OCI-LY7 (cell line): ENCODE measurements around the gene NKAPL. TPM values are rescaled to one million over a fixed set of nuclear protein-coding genes. Genes with fewer than 3 reads are reported as not detected.

Source experiments
- BruUV-seq: library from RNA; stranded (reverse); fragments of 400-500 nt; replicated peaks from 2 replicates; lab custom pipeline; 2021; lab: Mats Ljungman, UMichigan
- CTCF ChIA-PET: fragments of 300-600 bp; sonication (Branson Sonifier 250); formaldehyde crosslinking; loops from one replicate; lab custom pipeline; 2022; ENCODE audit warnings: antibody characterized with exemption; ENCODE audit not compliant: unreplicated experiment; lab: Charles Lee
- POLR2A ChIA-PET: fragments of 300-600 bp; sonication (Branson Sonifier 250); formaldehyde crosslinking; loops from one replicate; lab custom pipeline; 2022; ENCODE audit warnings: antibody characterized with exemption; lab: Charles Lee
- DNase-seq: peaks from one replicate; pipeline ENCODE4 v3.0.0-alpha.2; 2015; ENCODE audit warnings: low spot score
- H2AFZ ChIP-seq: fragments of 200-600 bp; sonication (generic), shearing (Covaris generic); 2 replicates; pipeline ENCODE4 v1.6.1; 2014; ENCODE audit warnings: mild to moderate bottlenecking, antibody characterized with exemption, low read length, moderate library complexity
- H3K27ac ChIP-seq: fragments of 200-600 bp; sonication (generic); 2 replicates; pipeline ENCODE4 v1.5.1; 2014; ENCODE audit warnings: mixed run types, low read depth, mild to moderate bottlenecking, moderate library complexity, low read length, inconsistent platforms; ENCODE audit not compliant: poor library complexity, severe bottlenecking
- H3K36me3 ChIP-seq: fragments of 200-600 bp; sonication (generic); 2 replicates; pipeline ENCODE4 v1.6.1; 2014; ENCODE audit warnings: mild to moderate bottlenecking, antibody characterized with exemption, low read length, moderate library complexity, mixed read lengths; ENCODE audit not compliant: insufficient read depth
- H3K4me1 ChIP-seq: fragments of 200-600 bp; sonication (generic); 2 replicates; pipeline ENCODE4 v1.5.1; 2014; ENCODE audit warnings: mild to moderate bottlenecking, low read length; ENCODE audit not compliant: insufficient read depth, poor library complexity, severe bottlenecking
- H3K4me2 ChIP-seq: fragments of 200-600 bp; sonication (generic); 2 replicates; pipeline ENCODE4 v1.6.1; 2014; ENCODE audit warnings: mild to moderate bottlenecking, low read length
- H3K4me3 ChIP-seq: fragments of 200-600 bp; sonication (generic); 2 replicates; pipeline ENCODE4 v1.5.1; 2014; ENCODE audit warnings: mild to moderate bottlenecking, low read depth, low read length; ENCODE audit not compliant: poor library complexity, severe bottlenecking
- H3K79me2 ChIP-seq: fragments of 200-600 bp; sonication (generic); 2 replicates; pipeline ENCODE4 v1.6.1; 2016; ENCODE audit warnings: low read depth, mild to moderate bottlenecking, low read length, moderate library complexity, mixed read lengths; ENCODE audit not compliant: insufficient read depth
- H3K9me2 ChIP-seq: fragments of 200-600 bp; sonication (generic); 2 replicates; pipeline ENCODE4 v1.6.1; 2016; ENCODE audit warnings: mild to moderate bottlenecking, low read length, mixed read lengths; ENCODE audit not compliant: insufficient read depth
- H3K9me3 ChIP-seq: fragments of 200-600 bp; sonication (generic); 2 replicates; pipeline ENCODE4 v1.6.1; 2014; ENCODE audit warnings: mild to moderate bottlenecking, mixed run types, low read length, mixed read lengths
- H4K20me1 ChIP-seq: fragments of 200-600 bp; sonication (generic); 2 replicates; pipeline ENCODE4 v1.6.1; 2014; ENCODE audit warnings: mild to moderate bottlenecking, antibody characterized with exemption, low read length, moderate library complexity, mixed read lengths; ENCODE audit not compliant: insufficient read depth
- CTCF ChIP-seq: fragments of 200-600 bp; sonication (generic); conservative IDR thresholded peaks from 2 replicates; pipeline ENCODE4 v1.5.1; 2014; ENCODE audit warnings: mild to moderate bottlenecking, antibody characterized with exemption, low read length, moderate library complexity, mixed read lengths
- EZH2phosphoT487 ChIP-seq: fragments of 200-600 bp; sonication (generic); IDR thresholded peaks from 2 replicates; pipeline ENCODE4 v1.6.1; 2018; ENCODE audit warnings: low read depth, borderline replicate concordance, mild to moderate bottlenecking, mixed run types, antibody characterized with exemption, low read length, moderate library complexity, mixed read lengths
- intact Hi-C: fragments of 100-400 bp; cut with micrococcal nuclease; formaldehyde crosslinking; loops from one replicate; pipeline ENCODE4 v1.10.0; 2022; ENCODE audit not compliant: unreplicated experiment
- total RNA-seq, 2 experiments: library from RNA; depleted of rRNA in 1 of 2; stranded (reverse); fragments of >200 nt in 1 of 2; shearing (Covaris generic) in 1 of 2; gene quantifications; 2 replicates each; pipeline ENCODE4 v1.2.3, GENCODE V29; 2014 to 2022

NKAPL gene
- total RNA-seq, 2 experiments from 2014 or later, result not detected

DNA sequence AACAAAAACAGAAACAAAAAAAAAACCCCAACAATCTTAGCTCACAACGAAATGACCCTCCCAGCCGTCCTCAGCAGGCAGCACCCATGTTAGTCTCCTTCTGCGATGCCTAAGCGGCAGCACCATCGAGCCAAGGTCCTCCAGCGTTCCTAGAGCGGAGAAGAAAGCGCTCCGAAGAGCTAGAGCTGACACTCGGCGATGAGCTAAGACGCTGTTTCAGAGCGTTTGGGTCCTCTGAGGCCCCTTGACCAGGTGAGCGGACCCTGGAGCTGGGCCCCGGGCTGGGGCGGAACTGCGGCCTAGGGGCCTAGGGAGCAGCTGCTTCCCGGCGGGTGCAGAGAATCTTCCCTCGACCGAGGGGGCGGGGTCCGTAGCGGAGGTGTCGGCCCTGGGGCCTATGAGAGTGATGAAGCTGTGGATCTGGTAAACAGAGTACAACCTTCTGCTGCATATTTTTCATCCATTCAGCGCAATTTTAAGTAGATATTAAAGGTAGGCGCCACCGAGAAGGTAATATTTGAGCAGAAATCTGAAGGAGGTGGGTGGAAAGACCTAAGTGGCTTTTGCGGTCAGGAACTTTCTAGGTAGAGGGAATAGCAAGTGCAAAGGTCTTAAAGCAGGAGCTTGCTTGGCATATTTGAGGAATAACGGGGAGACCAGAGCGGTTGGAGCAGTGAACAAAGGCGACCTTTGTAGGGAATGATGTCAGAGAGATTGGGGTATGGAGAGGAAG lies 8.0 kb downstream of the NKAPL start, which contains the start of gene ZSCAN26:
TSS of gene ZSCAN26 (plus strand) at position 182 of the 733 bp plus-strand sequence. CDS start 4,777 bp downstream, outside the sequence.
- TF ChIP-seq CTCF, result no peak
- no peak for TF ChIP-seq EZH2phosphoT487
- Histone ChIP-seq H2AFZ (peak within 1 kb of the TSS; percentile 97), H3K4me2 (peak within 1 kb of the TSS; percentile 88), H3K4me3 (peak within 1 kb of the TSS; percentile 76), H3K27ac (peak within 1 kb of the TSS; percentile 17), H3K79me2 (no peaks in the 10 kb centered on the region), H4K20me1 (no peaks in the 10 kb centered on the region), H3K9me2 (no peaks in the 10 kb centered on the region), H3K4me1 (peaks cover 16% of the 10 kb centered on the region), H3K36me3 (no peaks in the 10 kb centered on the region), H3K9me3 (no peaks in the 10 kb centered on the region)
- ChIA-PET POLR2A (interaction anchor here (0.6 to 2.4 kb wide), 10 partner anchors 14 to 484 kb away, joined by 3 to 24 read pairs (median 3); partner anchors contain the start of genes PGBD1, ZKSCAN4 and ZSCAN12), CTCF (interaction anchor here (0.6 kb wide), 1 partner anchor 125 kb away, joined by 3 read pairs; the partner anchor contains the start of gene ZKSCAN8)
- intact Hi-C loops, result loop anchor here (2.0 kb wide), 1 partner anchor 14 kb away; the partner anchor contains the start of gene ZKSCAN4
- BruUV-seq, result TSS peak; percentile 58
- DNase-seq, result peak; percentile 87

GRCh38 chr6:28267695-28268059 lies 8.6 kb downstream of the NKAPL start:
- ChIA-PET POLR2A (interaction anchor here (0.8 to 2.4 kb wide), 4 partner anchors 14 to 485 kb away, joined by 3 to 24 read pairs (median 6); partner anchors contain the start of genes PGBD1, ZKSCAN4 and ZSCAN12), CTCF (no interaction called here)
- H3K4me3 ChIP-seq, result peak overlapping the region; percentile 76
- peaks cover under 1% of the 10 kb centered on the region; the same call in 1 of the 2 replicates for H3K36me3 ChIP-seq
- no peaks in the 10 kb centered on the region for H3K9me3 ChIP-seq
- no peaks in the 10 kb centered on the region for H3K9me2 ChIP-seq
- BruUV-seq, result no TSS peak
- H3K4me2 ChIP-seq, result peak overlapping the region; percentile 88
- no peak for DNase-seq
- no peaks in the 10 kb centered on the region for H3K79me2 ChIP-seq
- TF ChIP-seq CTCF, result no peak
- TF ChIP-seq EZH2phosphoT487, result no peak
- no peaks in the 10 kb centered on the region for H4K20me1 ChIP-seq
- H3K4me1 ChIP-seq, result peaks cover 16% of the 10 kb centered on the region
- H2AFZ ChIP-seq, result peak overlapping the region; percentile 97
- H3K27ac ChIP-seq, result no peak overlapping the region
- intact Hi-C loops, result loop anchor here (2.0 kb wide), 1 partner anchor 15 kb away; the partner anchor contains the start of gene ZKSCAN4
